Astrocyte (in vitro differentiated cells and primary cell): ENCODE data around the gene ARG2. TPM values are rescaled to one million over a fixed set of nuclear protein-coding genes. Genes with fewer than 3 reads are reported as not detected.

Experiments used
- DNase-seq: peaks from one replicate; pipeline ENCODE4 v3.0.0-alpha.2; 2010; ENCODE audit warnings: low read depth
- FAIRE-seq: peaks from 2 replicates; lab custom pipeline; 2011; peaks lifted over from hg19 to GRCh38; lab: Jason Lieb, UNC
- H2AFZ ChIP-seq: 2 replicates; pipeline ENCODE4 v1.6.0; 2012; ENCODE audit warnings: low read depth, low read length, inconsistent platforms
- H3K27ac ChIP-seq: 2 replicates; pipeline ENCODE4 v1.5.1; 2011; ENCODE audit warnings: low read depth, low read length, inconsistent platforms
- H3K27me3 ChIP-seq: 2 replicates; pipeline ENCODE4 v1.6.0; 2011; ENCODE audit warnings: low read length, inconsistent platforms; ENCODE audit not compliant: insufficient read depth
- H3K36me3 ChIP-seq: 2 replicates; pipeline ENCODE4 v1.5.1; 2011; ENCODE audit warnings: low read length, inconsistent platforms; ENCODE audit not compliant: insufficient read depth
- H3K4me1 ChIP-seq: 2 replicates; pipeline ENCODE4 v1.5.1; 2011; ENCODE audit warnings: low read length, inconsistent platforms; ENCODE audit not compliant: insufficient read depth
- H3K4me2 ChIP-seq: 2 replicates; pipeline ENCODE4 v1.6.0; 2012; ENCODE audit warnings: low read length, inconsistent platforms
- H3K4me3 ChIP-seq: 2 replicates; pipeline ENCODE4 v1.5.1; 2011; ENCODE audit warnings: low read depth, mild to moderate bottlenecking, low read length, inconsistent platforms; ENCODE audit not compliant: insufficient read depth
- H3K79me2 ChIP-seq: 2 replicates; pipeline ENCODE4 v1.6.0; 2012; ENCODE audit warnings: mild to moderate bottlenecking, low read length, inconsistent platforms; ENCODE audit not compliant: insufficient read depth
- H3K9ac ChIP-seq: 2 replicates; pipeline ENCODE4 v1.6.0; 2012; ENCODE audit warnings: mild to moderate bottlenecking, low read length, inconsistent platforms
- H3K9me3 ChIP-seq: 2 replicates; pipeline ENCODE4 v1.5.1; 2012; ENCODE audit warnings: low read depth, mild to moderate bottlenecking, low read length, inconsistent platforms; ENCODE audit not compliant: insufficient read depth
- H4K20me1 ChIP-seq: 2 replicates; pipeline ENCODE4 v1.6.0; 2012; ENCODE audit warnings: low read length, inconsistent platforms; ENCODE audit not compliant: insufficient read depth
- H3K27ac Mint-ChIP-seq: one replicate; pipeline ENCODE4 v1.8.0; 2021; ENCODE audit warnings: mild to moderate bottlenecking, mixed read lengths; ENCODE audit not compliant: unreplicated experiment
- H3K27me3 Mint-ChIP-seq: one replicate; pipeline ENCODE4 v1.8.0; 2021; ENCODE audit warnings: low read depth, mixed read lengths; ENCODE audit not compliant: unreplicated experiment
- H3K36me3 Mint-ChIP-seq: one replicate; pipeline ENCODE4 v1.8.0; 2021; ENCODE audit warnings: low read depth, mixed read lengths; ENCODE audit not compliant: unreplicated experiment
- H3K4me1 Mint-ChIP-seq: one replicate; pipeline ENCODE4 v1.8.0; 2021; ENCODE audit warnings: low read depth, mixed read lengths; ENCODE audit not compliant: unreplicated experiment
- H3K4me3 Mint-ChIP-seq: one replicate; pipeline ENCODE4 v1.8.0; 2021; ENCODE audit warnings: mild to moderate bottlenecking, moderate library complexity, mixed read lengths; ENCODE audit not compliant: unreplicated experiment
- H3K9me3 Mint-ChIP-seq: one replicate; pipeline ENCODE4 v1.8.0; 2021; ENCODE audit warnings: mild to moderate bottlenecking, mixed read lengths; ENCODE audit not compliant: unreplicated experiment
- EZH2 ChIP-seq: IDR thresholded peaks from 2 replicates; pipeline ENCODE4 v1.6.1; 2012; ENCODE audit warnings: mild to moderate bottlenecking, low read length, inconsistent platforms; ENCODE audit not compliant: insufficient read depth
- total RNA-seq: library from RNA; stranded (reverse); gene quantifications from 2 replicates; pipeline ENCODE4 v1.2.1, GENCODE V29; 2021
- TF ChIP-seq, protein P1 (sequence below): IDR thresholded peaks from 2 replicates; pipeline ENCODE4 v1.5.1; 2011; ENCODE audit warnings: low read depth, mild to moderate bottlenecking, inconsistent platforms, low read length, moderate library complexity; ENCODE audit not compliant: insufficient read depth

ARG2 gene
- total RNA-seq, 1 donor from 2014 or later = 11.6 TPM

DNA sequence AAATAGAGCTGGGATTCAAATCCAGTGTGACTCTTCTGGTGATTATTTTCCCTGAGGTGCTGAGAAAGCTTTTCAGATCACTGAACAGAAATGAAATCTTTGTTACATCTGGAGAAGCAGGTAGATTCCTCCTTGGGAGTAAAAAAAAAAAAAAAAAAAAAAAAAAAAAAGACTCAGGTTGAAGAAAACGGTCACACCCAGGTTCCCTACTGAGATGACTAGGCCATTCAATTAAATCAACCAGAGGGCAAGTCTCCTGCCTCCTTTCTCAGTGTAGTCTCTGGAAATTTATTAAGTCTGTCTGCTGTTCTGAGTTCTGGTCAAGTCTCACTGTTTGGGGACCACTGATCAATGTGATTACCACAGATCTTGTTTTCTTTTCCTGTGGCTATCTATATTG, 24.0 kb downstream of the ARG2 start:
- TF ChIP-seq EZH2 = no peak
- TF ChIP-seq, protein P1, sequence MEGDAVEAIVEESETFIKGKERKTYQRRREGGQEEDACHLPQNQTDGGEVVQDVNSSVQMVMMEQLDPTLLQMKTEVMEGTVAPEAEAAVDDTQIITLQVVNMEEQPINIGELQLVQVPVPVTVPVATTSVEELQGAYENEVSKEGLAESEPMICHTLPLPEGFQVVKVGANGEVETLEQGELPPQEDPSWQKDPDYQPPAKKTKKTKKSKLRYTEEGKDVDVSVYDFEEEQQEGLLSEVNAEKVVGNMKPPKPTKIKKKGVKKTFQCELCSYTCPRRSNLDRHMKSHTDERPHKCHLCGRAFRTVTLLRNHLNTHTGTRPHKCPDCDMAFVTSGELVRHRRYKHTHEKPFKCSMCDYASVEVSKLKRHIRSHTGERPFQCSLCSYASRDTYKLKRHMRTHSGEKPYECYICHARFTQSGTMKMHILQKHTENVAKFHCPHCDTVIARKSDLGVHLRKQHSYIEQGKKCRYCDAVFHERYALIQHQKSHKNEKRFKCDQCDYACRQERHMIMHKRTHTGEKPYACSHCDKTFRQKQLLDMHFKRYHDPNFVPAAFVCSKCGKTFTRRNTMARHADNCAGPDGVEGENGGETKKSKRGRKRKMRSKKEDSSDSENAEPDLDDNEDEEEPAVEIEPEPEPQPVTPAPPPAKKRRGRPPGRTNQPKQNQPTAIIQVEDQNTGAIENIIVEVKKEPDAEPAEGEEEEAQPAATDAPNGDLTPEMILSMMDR = no peak
- H3K79me2 ChIP-seq = no peaks in the 10 kb centered on the region
- no peak overlapping the region for H3K27ac ChIP-seq
- Mint-ChIP-seq H3K36me3 (no peaks in the 10 kb centered on the region), H3K4me1 (no peaks in the 10 kb centered on the region), H3K4me3 (no peak overlapping the region), H3K9me3 (no peaks in the 10 kb centered on the region), H3K27me3 (no peaks in the 10 kb centered on the region), H3K27ac (no peak overlapping the region)
- no peak for FAIRE-seq
- peaks cover 9% of the 10 kb centered on the region for H3K36me3 ChIP-seq
- no peaks in the 10 kb centered on the region for H3K9me3 ChIP-seq
- H3K4me3 ChIP-seq = no peak overlapping the region
- H3K4me1 ChIP-seq = no peaks in the 10 kb centered on the region
- H3K4me2 ChIP-seq = no peak overlapping the region
- H3K9ac ChIP-seq = no peak overlapping the region
- H2AFZ ChIP-seq = no peak overlapping the region
- no peaks in the 10 kb centered on the region for H4K20me1 ChIP-seq
- DNase-seq = no peak
- no peaks in the 10 kb centered on the region for H3K27me3 ChIP-seq

DNA sequence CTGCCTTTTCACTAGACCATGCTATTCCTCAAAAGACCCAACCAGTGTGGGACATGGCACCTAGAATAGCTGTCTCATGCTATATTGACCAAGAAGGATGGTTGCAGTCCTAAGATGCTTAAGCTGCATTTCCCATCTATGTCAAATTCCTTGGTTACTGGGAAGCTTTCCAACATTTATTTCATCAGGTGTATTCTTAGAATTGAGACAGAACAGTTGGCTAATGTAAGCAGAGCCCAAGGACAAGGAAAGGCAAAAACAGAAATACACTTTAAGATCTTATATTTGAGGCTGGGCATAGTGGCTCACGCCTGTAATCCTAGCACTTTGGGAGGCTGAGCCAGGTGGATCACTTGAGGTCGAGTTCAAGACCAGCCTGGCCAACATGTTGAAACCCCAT, 24.7 kb downstream of the ARG2 start:
- Mint-ChIP-seq H3K36me3 (no peaks in the 10 kb centered on the region), H3K27ac (no peak overlapping the region), H3K9me3 (no peaks in the 10 kb centered on the region), H3K4me1 (no peaks in the 10 kb centered on the region), H3K27me3 (no peaks in the 10 kb centered on the region), H3K4me3 (no peak overlapping the region)
- H3K9ac ChIP-seq = no peak overlapping the region
- H3K27me3 ChIP-seq = no peaks in the 10 kb centered on the region
- H3K4me3 ChIP-seq = no peak overlapping the region
- no peak for DNase-seq
- no peaks in the 10 kb centered on the region for H3K79me2 ChIP-seq
- no peak overlapping the region for H3K4me2 ChIP-seq
- no peak overlapping the region for H3K27ac ChIP-seq
- H3K36me3 ChIP-seq = peaks cover 9% of the 10 kb centered on the region
- H2AFZ ChIP-seq = no peak overlapping the region
- H3K9me3 ChIP-seq = no peaks in the 10 kb centered on the region
- H4K20me1 ChIP-seq = no peaks in the 10 kb centered on the region
- FAIRE-seq = no peak
- TF ChIP-seq, protein P1 = no peak
- no peak for TF ChIP-seq EZH2
- no peaks in the 10 kb centered on the region for H3K4me1 ChIP-seq

DNA sequence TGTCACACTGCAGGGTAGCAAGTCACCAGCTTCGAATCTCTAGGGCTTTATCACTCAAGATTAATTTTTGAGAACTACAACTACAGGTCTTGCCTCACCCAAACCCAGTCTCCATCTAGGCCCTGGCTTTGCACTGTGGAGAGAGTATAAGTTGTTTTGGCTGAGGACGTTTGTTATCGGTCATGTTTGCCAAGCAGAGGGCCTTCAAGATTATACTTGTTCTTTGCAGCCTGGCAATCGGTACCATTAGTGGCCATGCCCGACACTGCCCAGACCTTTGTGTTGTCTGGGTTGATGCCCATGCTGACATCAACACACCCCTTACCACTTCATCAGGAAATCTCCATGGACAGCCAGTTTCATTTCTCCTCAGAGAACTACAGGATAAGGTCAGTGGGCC, 25.7 kb downstream of the ARG2 start:
- H3K9me3 ChIP-seq = no peaks in the 10 kb centered on the region
- no peak overlapping the region for H3K27ac Mint-ChIP-seq
- no peaks in the 10 kb centered on the region for H3K4me1 Mint-ChIP-seq
- no peak for FAIRE-seq
- H4K20me1 ChIP-seq = no peaks in the 10 kb centered on the region
- no peaks in the 10 kb centered on the region for H3K27me3 ChIP-seq
- no peak overlapping the region for H3K4me2 ChIP-seq
- no peak overlapping the region for H3K27ac ChIP-seq
- no peaks in the 10 kb centered on the region for H3K27me3 Mint-ChIP-seq
- DNase-seq = no peak
- no peak for TF ChIP-seq EZH2
- TF ChIP-seq, protein P1 = no peak
- no peak overlapping the region for H3K4me3 ChIP-seq
- H3K36me3 ChIP-seq = peaks cover 18% of the 10 kb centered on the region
- H3K9me3 Mint-ChIP-seq = no peaks in the 10 kb centered on the region
- no peaks in the 10 kb centered on the region for H3K79me2 ChIP-seq
- H3K9ac ChIP-seq = no peak overlapping the region
- H3K36me3 Mint-ChIP-seq = no peaks in the 10 kb centered on the region
- no peak overlapping the region for H3K4me3 Mint-ChIP-seq
- H3K4me1 ChIP-seq = no peaks in the 10 kb centered on the region
- H2AFZ ChIP-seq = no peak overlapping the region
